IPS-11a (cell line): ENCODE data around the gene RASGRF2.

Experiments
- H3K4me3 ChIP-seq: one replicate; pipeline ENCODE4 v1.5.1; 2013; ENCODE audit warnings: low read depth, low read length, control low read depth

Gene RASGRF2, protein sequence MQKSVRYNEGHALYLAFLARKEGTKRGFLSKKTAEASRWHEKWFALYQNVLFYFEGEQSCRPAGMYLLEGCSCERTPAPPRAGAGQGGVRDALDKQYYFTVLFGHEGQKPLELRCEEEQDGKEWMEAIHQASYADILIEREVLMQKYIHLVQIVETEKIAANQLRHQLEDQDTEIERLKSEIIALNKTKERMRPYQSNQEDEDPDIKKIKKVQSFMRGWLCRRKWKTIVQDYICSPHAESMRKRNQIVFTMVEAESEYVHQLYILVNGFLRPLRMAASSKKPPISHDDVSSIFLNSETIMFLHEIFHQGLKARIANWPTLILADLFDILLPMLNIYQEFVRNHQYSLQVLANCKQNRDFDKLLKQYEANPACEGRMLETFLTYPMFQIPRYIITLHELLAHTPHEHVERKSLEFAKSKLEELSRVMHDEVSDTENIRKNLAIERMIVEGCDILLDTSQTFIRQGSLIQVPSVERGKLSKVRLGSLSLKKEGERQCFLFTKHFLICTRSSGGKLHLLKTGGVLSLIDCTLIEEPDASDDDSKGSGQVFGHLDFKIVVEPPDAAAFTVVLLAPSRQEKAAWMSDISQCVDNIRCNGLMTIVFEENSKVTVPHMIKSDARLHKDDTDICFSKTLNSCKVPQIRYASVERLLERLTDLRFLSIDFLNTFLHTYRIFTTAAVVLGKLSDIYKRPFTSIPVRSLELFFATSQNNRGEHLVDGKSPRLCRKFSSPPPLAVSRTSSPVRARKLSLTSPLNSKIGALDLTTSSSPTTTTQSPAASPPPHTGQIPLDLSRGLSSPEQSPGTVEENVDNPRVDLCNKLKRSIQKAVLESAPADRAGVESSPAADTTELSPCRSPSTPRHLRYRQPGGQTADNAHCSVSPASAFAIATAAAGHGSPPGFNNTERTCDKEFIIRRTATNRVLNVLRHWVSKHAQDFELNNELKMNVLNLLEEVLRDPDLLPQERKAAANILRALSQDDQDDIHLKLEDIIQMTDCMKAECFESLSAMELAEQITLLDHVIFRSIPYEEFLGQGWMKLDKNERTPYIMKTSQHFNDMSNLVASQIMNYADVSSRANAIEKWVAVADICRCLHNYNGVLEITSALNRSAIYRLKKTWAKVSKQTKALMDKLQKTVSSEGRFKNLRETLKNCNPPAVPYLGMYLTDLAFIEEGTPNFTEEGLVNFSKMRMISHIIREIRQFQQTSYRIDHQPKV (N-terminal part only)

DNA sequence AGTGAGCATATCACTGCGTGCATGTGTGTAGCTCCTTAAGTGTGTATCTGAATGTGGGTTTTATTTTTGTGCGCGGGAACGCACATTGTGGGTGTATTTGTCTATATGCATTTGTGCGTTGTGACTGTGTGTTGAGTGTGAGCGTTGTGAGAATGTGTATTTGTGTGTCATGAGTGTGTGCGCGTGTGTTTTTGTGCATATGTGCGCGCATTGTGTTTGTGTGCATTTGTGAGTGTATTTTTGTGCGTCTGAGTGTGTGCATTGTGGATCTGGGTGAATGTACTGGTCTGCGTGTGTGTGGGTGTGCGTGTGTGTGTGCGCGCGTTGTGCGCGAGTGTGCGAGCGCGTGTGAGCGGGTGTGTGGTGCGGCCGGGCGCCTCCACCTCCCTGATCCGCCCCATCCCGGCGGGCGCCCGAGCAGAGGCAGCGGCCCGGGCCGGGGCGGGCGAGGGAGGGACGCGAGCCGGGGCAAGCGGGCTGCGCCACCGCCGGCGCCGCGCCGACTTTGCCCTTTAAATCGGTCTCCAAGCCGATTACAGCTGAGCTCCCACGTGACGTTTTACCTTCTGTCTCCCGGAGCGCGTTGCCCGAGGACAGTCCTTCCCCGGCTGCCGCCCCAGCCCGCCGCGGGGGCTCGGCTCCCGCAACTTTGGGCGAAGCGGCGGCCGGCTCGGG lies at the start of gene RASGRF2:
RASGRF2 (plus strand) TSS at position 596 of the 675 bp plus-strand sequence. CDS start 376 bp downstream, outside the sequence.
- peak within 1 kb of the TSS; percentile 38 for H3K4me3 ChIP-seq

DNA sequence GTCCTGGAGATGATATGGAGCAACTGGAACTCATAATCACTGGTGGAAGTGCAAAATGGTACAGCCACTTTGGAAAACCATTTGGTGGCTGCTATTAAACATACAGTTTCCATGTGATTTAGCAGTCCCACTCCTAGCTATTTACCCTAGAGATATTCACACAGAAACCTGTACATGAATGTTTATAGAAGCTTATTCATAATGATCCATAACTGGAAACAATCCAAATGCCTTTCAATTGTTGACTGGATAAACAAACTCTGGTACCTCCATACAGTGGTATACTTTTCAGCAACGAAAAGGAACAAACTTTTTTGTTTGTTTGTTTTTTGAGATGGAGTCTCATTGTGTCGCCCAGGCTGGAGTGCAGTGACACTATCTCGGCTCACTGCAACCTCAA lies 47.7 kb upstream of the RASGRF2 start:
- H3K4me3 ChIP-seq, result no peak overlapping the region

DNA sequence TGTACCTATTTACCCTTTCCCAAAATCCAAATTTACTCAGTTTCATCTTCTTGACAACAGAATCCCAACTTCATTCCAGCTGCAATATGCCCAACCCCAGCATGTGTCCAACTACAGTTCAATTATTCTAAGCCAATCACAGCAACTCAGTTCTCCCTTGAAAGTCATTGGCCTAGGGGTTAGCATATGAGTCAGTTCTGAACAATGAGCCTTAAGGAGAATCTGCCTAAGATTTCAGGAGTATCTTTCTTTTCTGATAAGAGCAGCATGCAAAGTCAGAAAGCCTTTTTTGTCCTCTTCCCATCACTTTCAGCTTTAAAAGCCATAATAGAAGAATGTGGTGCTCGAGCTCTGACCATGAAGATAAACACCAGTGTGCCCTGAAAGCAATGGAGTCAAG lies 44.4 kb upstream of the RASGRF2 start:
- H3K4me3 ChIP-seq, result no peak overlapping the region

DNA sequence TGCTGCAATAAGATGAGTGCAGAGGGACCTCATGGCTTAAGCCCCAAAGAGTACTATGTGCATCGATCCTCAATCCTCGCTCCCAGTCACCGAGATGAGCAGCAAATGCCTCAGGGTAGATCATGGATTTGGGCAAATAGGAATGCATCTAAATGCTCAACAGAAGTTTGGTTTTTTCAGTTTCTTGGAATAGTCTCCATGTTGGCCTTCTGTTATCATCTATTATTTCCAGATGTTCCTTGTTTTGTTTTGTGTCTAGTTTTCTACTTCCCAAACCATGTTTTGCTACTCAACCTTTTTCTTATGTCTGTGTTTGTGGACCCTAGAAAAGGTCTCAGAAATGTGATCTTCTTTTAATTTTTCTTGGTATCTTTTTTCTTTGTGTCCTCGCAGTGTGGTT lies 43.5 kb upstream of the RASGRF2 start:
- H3K4me3 ChIP-seq, result no peak overlapping the region

DNA sequence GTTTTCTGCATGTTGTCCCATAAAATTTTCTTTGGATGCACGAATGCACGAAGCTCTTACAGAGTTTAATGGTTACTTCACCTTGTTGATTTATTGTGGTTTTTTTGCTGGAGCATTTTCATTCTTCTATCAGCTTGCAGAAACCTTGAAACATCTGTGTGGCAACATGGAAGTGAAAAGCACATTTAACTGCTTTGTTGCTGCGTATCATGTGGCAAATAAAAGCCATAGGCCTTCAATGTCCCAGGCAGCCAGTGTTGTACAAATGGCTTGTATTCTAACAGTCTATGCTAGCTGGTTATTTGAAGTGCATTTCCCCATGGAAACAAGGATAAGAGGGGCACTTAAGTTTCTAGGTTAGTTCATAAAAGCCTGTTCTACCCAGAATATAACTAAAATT lies 42.5 kb upstream of the RASGRF2 start:
- no peak overlapping the region for H3K4me3 ChIP-seq

DNA sequence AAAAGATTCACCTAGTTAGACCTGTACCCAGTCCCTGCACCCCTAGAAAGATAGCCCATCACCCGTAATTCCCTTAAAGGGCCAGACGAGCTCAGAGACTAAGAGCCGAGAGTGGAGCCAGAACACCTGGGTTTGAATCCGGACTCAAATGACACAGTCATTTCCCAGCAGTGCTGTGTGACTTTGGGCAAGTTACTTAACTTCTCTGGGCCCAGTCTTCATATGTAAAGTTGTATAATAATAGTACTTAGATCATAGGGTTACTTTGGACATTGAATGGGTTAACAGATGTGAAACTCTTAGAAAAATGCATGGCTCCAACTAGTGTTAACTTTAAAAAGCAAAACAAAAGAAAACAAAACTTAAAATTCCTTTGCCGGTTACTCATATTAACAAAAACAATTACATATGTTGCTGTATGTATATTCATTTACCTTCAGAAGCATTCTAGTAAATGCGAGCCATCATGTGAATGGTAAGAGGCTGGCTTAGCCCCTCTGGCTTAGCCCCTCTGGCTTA lies 40.4 kb upstream of the RASGRF2 start:
- H3K4me3 ChIP-seq, result no peak overlapping the region

DNA sequence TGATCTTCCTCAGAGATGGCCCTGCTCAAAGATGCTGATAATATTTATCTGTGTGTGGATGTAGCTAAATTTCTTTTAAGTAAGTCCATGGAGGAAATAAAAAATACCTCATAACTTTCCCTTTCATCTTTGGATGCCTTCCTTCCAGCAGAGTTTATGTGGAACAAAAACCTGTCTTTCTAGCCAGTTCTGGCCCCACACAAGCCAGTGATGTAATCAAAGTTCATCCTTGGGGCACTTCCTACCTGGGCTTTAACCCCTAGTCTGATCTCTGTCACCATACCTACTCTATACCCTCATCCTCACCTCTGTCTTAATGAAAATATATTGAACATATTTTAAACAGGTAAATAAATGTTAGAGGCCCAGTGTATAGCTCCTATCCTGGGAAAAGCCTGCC lies 39.8 kb upstream of the RASGRF2 start:
- no peak overlapping the region for H3K4me3 ChIP-seq

DNA sequence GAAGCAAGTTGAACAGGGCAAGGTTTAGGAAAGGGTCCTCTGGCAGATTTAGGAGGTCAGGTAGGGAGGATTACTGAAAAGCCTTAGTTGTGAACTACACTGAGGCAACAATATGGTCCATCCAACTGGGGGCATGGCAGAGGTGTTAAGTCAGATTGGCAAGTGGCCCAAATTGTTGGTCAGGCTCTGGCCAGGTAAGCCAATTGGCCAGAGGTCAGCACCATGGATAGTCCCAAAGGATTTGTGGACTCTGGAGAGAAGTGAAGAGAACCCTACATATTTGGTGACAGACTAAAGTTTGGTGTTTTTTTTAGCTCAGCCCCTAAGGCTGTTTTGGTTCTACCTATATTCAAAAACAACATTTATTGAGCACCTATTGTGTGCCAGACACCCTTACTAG lies 39.1 kb upstream of the RASGRF2 start:
- no peak overlapping the region for H3K4me3 ChIP-seq

DNA sequence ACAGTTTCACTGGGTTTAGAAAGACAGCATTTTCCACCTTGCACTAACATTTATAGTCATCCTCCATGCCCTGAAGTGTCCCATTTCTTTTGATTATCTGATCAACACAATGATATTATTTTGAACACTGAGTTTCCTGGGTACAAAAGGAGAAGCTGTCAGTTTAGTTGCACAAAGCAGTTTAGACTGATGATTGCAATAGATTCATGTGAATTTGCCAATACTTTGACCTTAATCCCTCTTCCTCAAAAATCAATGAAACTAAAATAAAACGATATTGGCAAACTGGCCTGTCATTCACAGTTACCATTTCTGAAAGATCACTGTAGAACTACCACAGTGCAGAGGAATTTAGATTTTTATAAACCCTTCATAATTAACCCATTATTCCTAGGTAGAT lies 34.2 kb upstream of the RASGRF2 start:
- H3K4me3 ChIP-seq, result no peak overlapping the region

DNA sequence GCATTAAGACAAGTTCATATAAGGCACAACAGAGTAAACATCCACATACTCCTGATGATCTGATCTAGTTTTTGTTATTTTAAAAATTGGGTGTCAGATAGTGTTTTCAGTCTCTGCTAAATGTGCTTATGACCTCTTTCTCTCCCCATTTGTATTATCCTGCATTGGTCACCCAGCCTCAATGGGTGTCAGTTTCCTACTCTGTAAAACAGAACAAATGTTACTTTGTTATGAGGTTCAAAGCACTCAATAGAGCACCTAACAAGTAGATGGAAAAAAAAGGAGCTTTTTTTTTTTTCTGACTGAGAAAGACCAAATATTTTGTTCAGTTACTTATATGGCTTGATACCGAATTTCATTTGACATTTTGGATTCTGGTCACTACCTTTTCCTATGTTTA lies 33.6 kb upstream of the RASGRF2 start:
- H3K4me3 ChIP-seq, result no peak overlapping the region

DNA sequence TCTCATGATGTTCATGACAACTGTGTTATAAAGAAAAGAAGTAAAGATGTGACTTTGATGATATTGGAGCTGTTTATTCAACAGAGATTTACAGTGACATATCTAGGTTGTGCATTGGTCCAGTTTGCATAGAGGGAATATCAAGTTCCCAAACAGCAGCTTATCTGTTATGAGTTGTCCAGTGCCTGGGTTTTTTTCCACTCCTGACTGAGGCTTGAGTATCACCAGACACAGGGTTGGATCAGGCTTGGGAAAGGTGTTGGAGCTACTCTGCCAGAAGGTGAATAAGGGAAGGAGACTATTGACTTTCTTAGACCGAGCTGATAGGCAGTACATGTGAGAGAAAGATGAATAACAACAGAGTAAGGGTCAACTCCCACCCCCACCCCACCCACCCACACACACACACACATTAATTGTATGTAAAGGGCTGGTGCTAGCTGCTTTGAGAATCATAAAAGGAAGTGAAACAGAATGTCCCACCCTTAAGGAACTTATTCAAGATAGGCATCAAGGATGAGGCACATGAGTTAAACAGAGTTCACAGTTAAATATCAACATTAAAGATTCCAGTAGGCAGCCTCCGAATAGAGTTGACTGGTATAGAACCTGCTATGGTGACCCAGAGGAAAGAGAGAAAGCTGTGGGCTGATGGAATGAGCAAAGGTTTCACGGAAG lies 33.0 kb upstream of the RASGRF2 start:
- H3K4me3 ChIP-seq, result no peak overlapping the region

DNA sequence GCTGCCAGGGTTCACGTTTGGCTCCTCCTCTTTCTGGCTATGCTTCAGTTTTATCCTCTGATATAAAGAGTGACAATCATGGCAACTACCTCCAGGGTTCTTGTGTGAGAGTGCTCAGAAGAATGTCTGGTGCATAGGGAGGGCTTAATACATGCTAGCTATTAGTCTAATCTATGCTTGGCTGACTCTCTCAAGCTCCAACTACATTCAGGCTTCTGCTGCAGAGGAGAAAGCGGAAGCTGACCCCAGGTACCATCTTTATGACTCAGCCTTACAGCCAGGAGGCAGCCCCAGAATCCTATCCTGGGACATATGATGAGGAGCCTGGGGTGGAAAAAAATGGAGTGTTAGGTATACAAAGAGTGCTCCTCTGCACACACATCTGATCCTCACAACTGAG lies 32.1 kb upstream of the RASGRF2 start:
- no peak overlapping the region for H3K4me3 ChIP-seq

DNA sequence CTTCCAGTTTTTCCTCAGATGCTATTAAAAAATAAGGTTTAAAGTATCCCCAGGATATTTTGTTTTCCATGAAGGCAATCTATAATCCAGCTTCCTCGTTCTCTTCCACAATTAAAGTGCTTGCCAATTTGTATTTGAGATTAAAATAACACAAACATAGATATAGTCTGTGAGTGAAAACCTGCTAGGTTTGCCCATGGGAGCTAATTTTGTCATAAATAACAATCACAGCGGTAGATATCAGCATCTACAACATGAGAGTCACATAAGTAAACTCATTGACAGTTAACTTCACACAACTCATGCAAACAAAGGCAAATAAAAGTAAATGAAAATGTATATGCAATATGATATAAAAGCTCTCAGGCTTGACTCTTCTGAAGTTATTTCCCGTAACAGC lies 29.2 kb upstream of the RASGRF2 start:
- H3K4me3 ChIP-seq, result no peak overlapping the region

DNA sequence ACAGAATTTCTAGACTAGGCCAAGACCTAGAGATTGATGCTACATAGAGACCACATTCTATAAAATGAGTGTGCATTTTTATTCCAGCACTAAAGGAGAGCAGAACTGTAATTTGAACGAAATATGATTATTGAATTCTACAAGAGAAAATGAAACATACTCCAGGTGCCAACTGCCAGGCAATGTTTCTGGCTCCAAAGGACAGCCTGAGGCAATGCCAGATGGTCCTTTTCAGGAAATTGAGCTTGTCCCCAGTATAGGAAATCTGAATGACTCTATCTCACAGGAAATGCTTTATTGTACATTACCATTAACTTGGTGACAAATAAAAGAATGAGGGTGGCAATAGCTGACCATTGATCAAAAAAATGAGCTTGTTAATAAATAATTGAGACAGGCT lies 28.8 kb upstream of the RASGRF2 start:
- no peak overlapping the region for H3K4me3 ChIP-seq

DNA sequence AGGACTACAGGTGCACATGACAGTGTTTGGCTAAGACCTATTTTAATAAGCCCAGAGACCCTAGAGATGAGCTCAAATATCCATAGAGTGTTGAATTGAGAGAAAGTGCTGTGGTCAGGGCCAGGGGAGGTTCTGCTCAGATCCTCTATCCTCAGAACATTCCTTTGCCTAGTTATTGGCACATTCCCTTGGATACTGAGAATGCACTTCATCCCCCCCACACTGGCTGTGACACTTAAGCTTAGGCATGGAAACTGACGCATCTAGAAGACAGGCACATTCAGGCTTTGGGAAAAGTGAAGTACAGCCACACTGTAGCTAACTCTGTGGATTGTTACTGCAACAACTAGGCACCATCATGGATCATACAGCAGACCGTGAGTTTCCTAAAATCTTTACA lies 27.1 kb upstream of the RASGRF2 start:
- H3K4me3 ChIP-seq, result no peak overlapping the region

DNA sequence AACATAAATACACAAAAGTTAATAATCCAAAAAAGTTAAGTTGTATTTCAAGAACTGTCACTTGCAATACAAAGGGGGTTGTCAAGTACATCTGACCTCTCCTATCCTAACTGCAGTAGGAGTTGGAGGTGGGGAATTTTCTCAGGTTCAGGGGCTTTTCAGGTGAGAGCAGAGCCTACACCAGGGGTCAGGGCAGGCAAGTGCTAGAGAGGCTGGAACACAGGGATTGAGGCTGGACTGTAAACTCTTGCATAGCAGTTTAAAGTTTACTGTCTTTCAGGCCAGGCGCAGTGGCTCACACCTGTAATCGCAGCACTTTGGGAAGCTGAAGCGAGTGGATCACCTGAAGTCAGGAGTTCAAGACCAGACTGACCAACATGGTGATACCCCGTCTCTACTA lies 25.4 kb upstream of the RASGRF2 start:
- H3K4me3 ChIP-seq, result no peak overlapping the region

DNA sequence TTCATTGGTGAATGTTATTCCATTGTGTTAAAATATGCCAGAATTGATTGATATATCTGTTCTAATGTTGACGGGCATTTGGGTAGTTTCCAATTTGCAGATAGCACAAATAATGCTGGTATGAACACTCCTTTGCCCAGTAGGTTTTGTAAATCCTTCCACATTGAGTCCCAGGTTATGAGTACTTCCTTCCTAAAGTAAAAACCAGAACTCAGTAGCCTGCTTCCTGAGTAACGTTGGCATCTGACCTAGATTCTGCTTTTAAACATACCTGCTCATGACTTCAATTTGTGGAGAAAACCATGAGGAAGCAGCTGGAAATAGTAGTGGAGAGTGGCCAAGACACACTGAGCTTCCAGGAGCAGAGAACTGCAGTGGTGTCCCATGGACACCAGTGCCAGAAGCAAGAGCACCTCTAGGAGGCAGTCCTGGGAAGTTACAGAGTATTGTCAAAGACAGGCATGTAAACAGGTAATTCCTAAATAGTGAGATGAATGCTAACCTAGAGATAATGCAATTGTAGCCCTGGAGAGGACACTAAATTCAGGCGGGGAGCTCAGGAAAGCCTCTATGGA lies 24.3 kb upstream of the RASGRF2 start:
- H3K4me3 ChIP-seq, result no peak overlapping the region

DNA sequence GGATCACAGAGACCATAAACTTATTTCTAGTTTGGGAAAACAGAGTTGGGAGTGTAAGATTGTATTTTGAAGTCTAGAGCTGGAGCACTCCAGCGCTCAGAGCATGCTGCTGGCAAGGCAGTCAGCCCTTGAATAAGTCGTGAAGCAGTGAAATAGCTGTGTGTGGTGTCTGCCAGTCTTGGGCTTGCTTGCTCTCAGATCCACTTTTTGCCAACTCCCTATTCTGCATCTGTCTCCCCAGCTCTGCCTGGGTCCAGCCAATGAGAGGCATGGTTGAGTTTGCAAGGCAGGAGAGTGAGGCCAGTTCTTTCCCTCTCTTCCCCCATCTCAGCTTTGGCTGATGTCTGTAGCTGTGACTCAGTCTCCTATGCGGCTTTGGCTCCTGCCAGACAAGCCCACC lies 23.3 kb upstream of the RASGRF2 start:
- no peak overlapping the region for H3K4me3 ChIP-seq

DNA sequence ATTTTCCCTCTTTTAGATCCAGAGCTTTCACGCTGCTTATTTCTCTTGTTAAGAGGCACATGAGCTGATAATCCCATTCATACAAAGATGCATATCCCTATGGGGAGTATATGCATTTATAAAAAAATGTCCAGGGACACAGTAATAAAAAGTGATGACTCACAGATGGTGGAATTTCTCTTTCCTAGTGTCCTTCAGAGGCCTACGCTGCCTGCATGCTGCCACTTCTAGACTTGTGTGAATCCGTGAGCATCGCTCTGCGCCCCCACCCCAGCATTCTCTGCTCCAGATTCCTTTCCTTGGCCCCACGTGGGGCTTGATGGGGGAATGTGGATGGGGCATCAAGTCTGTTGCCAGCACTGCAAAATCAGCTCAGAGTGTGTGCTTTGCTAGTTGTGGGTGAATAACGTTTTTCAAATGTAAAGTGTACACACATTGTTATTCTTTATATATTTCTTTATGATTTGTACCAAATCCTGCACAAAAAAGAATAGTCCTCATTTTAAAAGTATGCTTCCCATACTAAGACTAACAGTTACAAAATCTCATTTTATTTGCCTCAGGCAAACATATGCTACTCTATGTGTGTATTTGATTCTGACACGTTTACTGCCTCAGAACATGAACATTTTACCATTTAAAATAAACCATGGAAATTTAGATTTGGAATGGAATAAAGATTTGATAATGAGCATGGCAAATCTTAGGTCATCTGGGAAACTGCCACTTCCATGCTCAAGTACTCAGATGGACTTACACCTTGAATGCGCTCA lies 22.4 kb upstream of the RASGRF2 start:
- H3K4me3 ChIP-seq, result no peak overlapping the region
